DND-41 (cell line): ENCODE measurements around the gene NDUFV2.

Experiments used
- ATAC-seq: fragments of 200-7000 bp; cut with Tn5 transposase; 3 replicates; pipeline ENCODE4 v1.9.1; 2021; ENCODE audit warnings: low read depth; ENCODE audit not compliant: insufficient read depth
- DNase-seq: peaks from one replicate; pipeline ENCODE4 v3.0.0-alpha.2; 2020
- H2AFZ ChIP-seq: 2 replicates; pipeline ENCODE4 v1.6.0; 2012; ENCODE audit warnings: low read depth, low read length
- H3K27ac ChIP-seq: 2 replicates; pipeline ENCODE4 v1.5.1; 2012; ENCODE audit warnings: low read length, inconsistent platforms
- H3K27me3 ChIP-seq: fragments of 200-600 bp; sonication (generic); 2 replicates; pipeline ENCODE4 v1.6.0; 2012; ENCODE audit warnings: low read length, mild to moderate bottlenecking, inconsistent platforms; ENCODE audit not compliant: insufficient read depth, poor library complexity
- H3K36me3 ChIP-seq: 2 replicates; pipeline ENCODE4 v1.5.1; 2012; ENCODE audit warnings: low read length, inconsistent platforms; ENCODE audit not compliant: insufficient read depth
- H3K4me1 ChIP-seq: 2 replicates; pipeline ENCODE4 v1.5.1; 2012; ENCODE audit warnings: mild to moderate bottlenecking, low read length; ENCODE audit not compliant: insufficient read depth
- H3K4me2 ChIP-seq: 2 replicates; pipeline ENCODE4 v1.6.0; 2012; ENCODE audit warnings: mild to moderate bottlenecking, moderate library complexity, low read length, inconsistent platforms; ENCODE audit not compliant: insufficient read depth
- H3K4me3 ChIP-seq, 2 experiments: fragments of 200-600 bp in 1 of 2; shearing (Covaris generic) in 1 of 2; 2 replicates each; pipeline ENCODE4 v1.5.1; 2012 to 2016; ENCODE audit warnings: inconsistent platforms in 2 of 2, low read length in 2 of 2, mild to moderate bottlenecking in 2 of 2, low read depth in 1 of 2, moderate library complexity in 1 of 2
- H3K79me2 ChIP-seq: 2 replicates; pipeline ENCODE4 v1.6.0; 2012; ENCODE audit warnings: low read length, inconsistent platforms; ENCODE audit not compliant: insufficient read depth
- H3K9ac ChIP-seq: 2 replicates; pipeline ENCODE4 v1.6.0; 2012; ENCODE audit warnings: low read depth, mild to moderate bottlenecking, inconsistent platforms, low read length, moderate library complexity
- H3K9me3 ChIP-seq: 2 replicates; pipeline ENCODE4 v1.5.1; 2012; ENCODE audit warnings: low read length, moderate library complexity, mild to moderate bottlenecking, inconsistent platforms; ENCODE audit not compliant: insufficient read depth, severe bottlenecking
- H4K20me1 ChIP-seq: 2 replicates; pipeline ENCODE4 v1.6.0; 2012; ENCODE audit warnings: low read length; ENCODE audit not compliant: insufficient read depth
- EZH2 ChIP-seq: IDR thresholded peaks from 3 replicates; pipeline ENCODE4 v1.6.1; 2012; ENCODE audit warnings: borderline replicate concordance, low read depth, mild to moderate bottlenecking, moderate library complexity, low read length, inconsistent platforms; ENCODE audit not compliant: severe bottlenecking
- TF ChIP-seq, protein P1 (sequence below): IDR thresholded peaks from 2 replicates; pipeline ENCODE4 v1.5.1; 2012; ENCODE audit warnings: borderline replicate concordance, low read length, moderate library complexity, mild to moderate bottlenecking; ENCODE audit not compliant: poor library complexity, severe bottlenecking; ENCODE audit errors: extremely low read depth

The NDUFV2 gene

DNA sequence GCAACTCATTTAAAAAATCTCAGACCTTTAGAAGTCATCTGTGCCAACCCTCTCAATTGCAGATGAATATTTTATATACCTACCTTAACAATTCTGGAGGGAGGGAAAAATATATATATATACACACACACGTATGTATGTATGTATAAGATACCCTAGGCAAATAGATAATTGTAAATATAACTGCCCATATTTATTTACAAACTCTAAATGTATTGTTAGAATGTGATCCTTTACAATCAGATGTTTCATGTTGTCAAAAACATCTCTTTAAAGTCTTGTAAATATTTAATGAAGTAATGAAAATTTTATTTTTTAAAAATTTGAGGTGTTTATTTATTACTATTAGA, 45.7 kb downstream of the NDUFV2 start:
- Histone ChIP-seq H3K4me3 (no peak overlapping the region), H2AFZ (no peak overlapping the region), H3K4me1 (peaks cover 11% of the 10 kb centered on the region; the same call in 1 of the 2 replicates), H3K27ac (no peak overlapping the region), H3K9ac (no peak overlapping the region), H3K4me2 (no peak overlapping the region), H3K27me3 (no peaks in the 10 kb centered on the region), H3K79me2 (peaks cover 92% of the 10 kb centered on the region), H3K36me3 (no peaks in the 10 kb centered on the region), H3K9me3 (no peaks in the 10 kb centered on the region), H4K20me1 (peaks cover 25% of the 10 kb centered on the region)
- ATAC-seq: no peak
- no peak for DNase-seq
- TF ChIP-seq EZH2: no peak
- TF ChIP-seq, protein P1, sequence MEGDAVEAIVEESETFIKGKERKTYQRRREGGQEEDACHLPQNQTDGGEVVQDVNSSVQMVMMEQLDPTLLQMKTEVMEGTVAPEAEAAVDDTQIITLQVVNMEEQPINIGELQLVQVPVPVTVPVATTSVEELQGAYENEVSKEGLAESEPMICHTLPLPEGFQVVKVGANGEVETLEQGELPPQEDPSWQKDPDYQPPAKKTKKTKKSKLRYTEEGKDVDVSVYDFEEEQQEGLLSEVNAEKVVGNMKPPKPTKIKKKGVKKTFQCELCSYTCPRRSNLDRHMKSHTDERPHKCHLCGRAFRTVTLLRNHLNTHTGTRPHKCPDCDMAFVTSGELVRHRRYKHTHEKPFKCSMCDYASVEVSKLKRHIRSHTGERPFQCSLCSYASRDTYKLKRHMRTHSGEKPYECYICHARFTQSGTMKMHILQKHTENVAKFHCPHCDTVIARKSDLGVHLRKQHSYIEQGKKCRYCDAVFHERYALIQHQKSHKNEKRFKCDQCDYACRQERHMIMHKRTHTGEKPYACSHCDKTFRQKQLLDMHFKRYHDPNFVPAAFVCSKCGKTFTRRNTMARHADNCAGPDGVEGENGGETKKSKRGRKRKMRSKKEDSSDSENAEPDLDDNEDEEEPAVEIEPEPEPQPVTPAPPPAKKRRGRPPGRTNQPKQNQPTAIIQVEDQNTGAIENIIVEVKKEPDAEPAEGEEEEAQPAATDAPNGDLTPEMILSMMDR: no peak

DNA sequence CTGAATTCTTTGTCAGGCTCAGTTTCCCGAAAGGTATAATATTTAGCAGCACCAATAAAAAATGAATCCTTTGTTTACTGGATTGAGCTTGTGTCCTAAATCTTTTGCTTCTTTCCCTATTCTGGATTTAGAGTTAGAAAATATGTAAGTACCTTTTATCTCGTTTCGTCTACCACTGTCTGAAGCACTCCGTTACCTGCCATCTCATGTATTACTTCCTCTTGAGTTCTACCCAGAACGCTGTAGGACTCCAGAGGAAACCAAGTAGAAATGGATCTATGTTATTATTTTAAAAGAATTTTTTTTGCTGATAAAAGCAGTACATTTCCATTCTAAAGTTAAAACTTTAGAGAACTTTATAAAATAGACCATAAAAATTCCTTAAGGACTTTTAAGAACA, 47.6 kb downstream of the NDUFV2 start:
- Histone ChIP-seq H3K4me3 (no peak overlapping the region), H3K9ac (no peak overlapping the region), H3K4me1 (peaks cover 11% of the 10 kb centered on the region; the same call in 1 of the 2 replicates), H3K9me3 (no peaks in the 10 kb centered on the region), H3K27ac (no peak overlapping the region), H3K4me2 (no peak overlapping the region), H2AFZ (no peak overlapping the region), H3K79me2 (peaks cover 93% of the 10 kb centered on the region), H4K20me1 (peaks cover 21% of the 10 kb centered on the region), H3K36me3 (no peaks in the 10 kb centered on the region), H3K27me3 (no peaks in the 10 kb centered on the region)
- DNase-seq: no peak
- TF ChIP-seq, protein P1: no peak
- TF ChIP-seq EZH2: no peak
- no peak for ATAC-seq

DNA sequence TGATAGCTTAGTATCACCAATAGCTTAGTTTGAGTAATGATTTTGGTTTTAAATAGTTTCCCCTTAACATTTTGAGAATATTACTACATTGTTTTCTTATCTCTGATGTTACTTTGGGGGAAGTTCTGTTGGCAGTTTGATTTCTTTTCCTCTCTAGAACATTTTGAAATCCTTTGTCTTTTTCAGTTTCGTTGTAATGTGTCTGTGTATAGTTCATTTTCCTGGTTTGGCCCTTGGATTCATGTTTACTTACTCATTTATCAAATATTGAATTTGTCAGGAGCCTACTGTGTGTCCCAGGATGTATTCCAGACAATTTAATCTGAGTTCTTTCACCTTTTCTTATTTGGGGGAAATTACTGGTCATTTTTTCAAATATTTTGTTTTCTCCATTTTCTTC, 50.8 kb downstream of the NDUFV2 start:
- H3K36me3 ChIP-seq: no peaks in the 10 kb centered on the region
- H4K20me1 ChIP-seq: peaks cover 14% of the 10 kb centered on the region
- no peak overlapping the region for H3K4me3 ChIP-seq
- ATAC-seq: no peak
- no peaks in the 10 kb centered on the region for H3K4me1 ChIP-seq
- H3K9me3 ChIP-seq: no peaks in the 10 kb centered on the region
- H3K4me2 ChIP-seq: no peak overlapping the region
- TF ChIP-seq EZH2: no peak
- TF ChIP-seq, protein P1: no peak
- no peak overlapping the region for H3K27ac ChIP-seq
- no peak overlapping the region for H2AFZ ChIP-seq
- H3K27me3 ChIP-seq: no peaks in the 10 kb centered on the region
- no peak overlapping the region for H3K9ac ChIP-seq
- H3K79me2 ChIP-seq: peaks cover 88% of the 10 kb centered on the region
- DNase-seq: no peak

DNA sequence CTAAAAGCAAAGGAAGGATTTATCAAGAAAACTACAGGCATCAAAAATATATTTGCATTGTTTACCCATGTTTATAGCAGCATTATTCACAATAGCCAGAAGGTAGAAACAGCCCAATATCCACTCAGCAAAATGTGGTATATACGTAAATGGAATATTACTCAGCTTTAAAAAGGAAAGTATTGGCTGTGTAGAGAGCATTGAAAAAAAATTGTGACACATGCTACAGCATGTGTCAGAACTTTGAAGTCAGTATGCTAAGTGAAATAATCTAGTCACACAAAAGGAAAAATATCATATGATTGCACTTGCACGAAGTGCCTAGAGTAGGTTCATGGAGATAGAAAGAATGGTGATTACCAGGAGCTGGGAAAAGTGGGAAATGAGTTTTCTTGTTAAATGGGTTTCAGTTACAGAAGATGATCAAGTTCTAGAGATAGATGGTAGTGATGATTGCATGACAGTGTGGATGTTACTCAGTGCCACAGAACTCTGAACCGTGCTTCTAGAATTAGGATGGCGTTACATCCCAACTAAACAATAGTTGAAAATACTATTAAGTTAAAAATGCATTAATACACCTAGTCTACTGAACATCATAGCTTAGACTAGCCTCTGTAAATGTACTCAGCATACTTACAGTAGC, 54.2 kb downstream of the NDUFV2 start:
- no peaks in the 10 kb centered on the region for H3K36me3 ChIP-seq
- H3K4me3 ChIP-seq: no peak overlapping the region
- DNase-seq: no peak
- H3K27me3 ChIP-seq: no peaks in the 10 kb centered on the region
- no peak overlapping the region for H3K27ac ChIP-seq
- H4K20me1 ChIP-seq: peaks cover 15% of the 10 kb centered on the region; the same call in 1 of the 2 replicates
- H3K9me3 ChIP-seq: no peaks in the 10 kb centered on the region
- TF ChIP-seq EZH2: no peak
- TF ChIP-seq, protein P1: no peak
- H3K4me2 ChIP-seq: no peak overlapping the region
- H3K79me2 ChIP-seq: peaks cover 84% of the 10 kb centered on the region
- no peaks in the 10 kb centered on the region for H3K4me1 ChIP-seq
- H3K9ac ChIP-seq: no peak overlapping the region
- ATAC-seq: no peak
- H2AFZ ChIP-seq: no peak overlapping the region
